HepG2 (cell line): ENCODE data around the gene HMGCS2. TPM values are rescaled to one million over a fixed set of nuclear protein-coding genes. Genes with fewer than 3 reads are reported as not detected.

Experiments
- ATAC-seq: fragments of 200-7000 bp; cut with Tn5 transposase; 3 replicates; pipeline ENCODE4 v1.9.1; 2020; ENCODE audit warnings: mild to moderate bottlenecking, moderate library complexity
- BruUV-seq: library from RNA; stranded (reverse); fragments of 400-500 nt; replicated peaks from 2 replicates; lab custom pipeline; 2021; lab: Mats Ljungman, UMichigan
- CTCF ChIA-PET: fragments of 300-600 bp; formaldehyde crosslinking; extraction: SDS; loops from one replicate; lab custom pipeline; 2021; ENCODE audit warnings: low total read pairs, inconsistent platforms, low intra/inter-chr PET ratio; lab: Yijun Ruan, JAX
- POLR2A ChIA-PET: fragments of 350-600 bp; sonication (Branson Sonifier 250); formaldehyde crosslinking; loops from one replicate; lab custom pipeline; 2020; ENCODE audit warnings: antibody characterized with exemption, inconsistent platforms; lab: Yijun Ruan, JAX
- DNase-seq: peaks from one replicate; pipeline ENCODE4 v3.0.0-alpha.2; 2015; ENCODE audit warnings: low spot score
- FAIRE-seq: peaks from 3 replicates; lab custom pipeline; 2011; peaks lifted over from hg19 to GRCh38; lab: Jason Lieb, UNC
- H2AFZ ChIP-seq: one replicate; pipeline ENCODE4 v1.6.1; 2011; ENCODE audit warnings: low read length, inconsistent platforms
- H3K27ac ChIP-seq: fragments of 300-600 bp; 3 replicates; pipeline ENCODE4 v1.8.0; 2011; ENCODE audit warnings: mixed run types, mild to moderate bottlenecking, mixed read lengths, low read length, inconsistent platforms; ENCODE audit not compliant: insufficient read depth; ENCODE audit errors: extremely low read length
- H3K27me3 ChIP-seq, 2 experiments: fragments of 200-600 bp in 1 of 2; 2 replicates in 1 of 2; 3 replicates in 1 of 2; pipeline versions ENCODE4 v1.6.0 to v1.8.0; 2011; ENCODE audit warnings: low read length in 2 of 2, mild to moderate bottlenecking in 2 of 2, moderate library complexity in 2 of 2, inconsistent platforms in 1 of 2; ENCODE audit not compliant: insufficient read depth in 2 of 2, control insufficient read depth in 1 of 2
- H3K36me3 ChIP-seq, 2 experiments: fragments of 200-600 bp in 1 of 2; replicated peaks in 1 of 2; 2 replicates in 1 of 2; 3 replicates in 1 of 2; pipeline versions ENCODE4 v1.5.1 to v1.8.0; 2011; ENCODE audit warnings: low read length in 2 of 2, inconsistent platforms in 1 of 2; ENCODE audit not compliant: insufficient read depth in 2 of 2, control insufficient read depth in 1 of 2
- H3K4me1 ChIP-seq: 2 replicates; pipeline ENCODE4 v1.5.1; 2012; ENCODE audit warnings: low read length, inconsistent platforms; ENCODE audit not compliant: insufficient read depth
- H3K4me2 ChIP-seq: 2 replicates; pipeline ENCODE4 v1.6.0; 2011; ENCODE audit warnings: low read depth, low read length, inconsistent platforms
- H3K4me3 ChIP-seq, 3 experiments: fragments of 200-600 bp in 1 of 3; sonication (generic), shearing (Covaris generic) in 1 of 3; replicated peaks in 1 of 3; 2 replicates each; pipeline ENCODE4 v1.5.1; 2011 to 2016; ENCODE audit warnings: low read length in 3 of 3, inconsistent platforms in 2 of 3, low read depth in 2 of 3, mild to moderate bottlenecking in 2 of 3, control low read depth in 1 of 3, mixed read lengths in 1 of 3; ENCODE audit not compliant: insufficient read depth in 1 of 3
- H3K79me2 ChIP-seq: one replicate; pipeline ENCODE4 v1.6.1; 2011; ENCODE audit warnings: low read length, inconsistent platforms; ENCODE audit not compliant: insufficient read depth
- H3K9ac ChIP-seq: 2 replicates; pipeline ENCODE4 v1.6.0; 2011; ENCODE audit warnings: mild to moderate bottlenecking, low read depth, low read length, inconsistent platforms; ENCODE audit not compliant: insufficient read depth
- H3K9me3 ChIP-seq: 2 replicates; pipeline ENCODE4 v1.5.1; 2012; ENCODE audit warnings: mild to moderate bottlenecking, low read length
- H4K20me1 ChIP-seq: 2 replicates; pipeline ENCODE4 v1.6.0; 2011; ENCODE audit warnings: inconsistent platforms, mild to moderate bottlenecking, low read length, moderate library complexity; ENCODE audit not compliant: insufficient read depth
- MAFF ChIP-seq: IDR thresholded peaks from 2 replicates; pipeline ENCODE4 v1.6.1; 2011; ENCODE audit warnings: low read depth, low read length, improper control_type of control experiment
- NFKB2 ChIP-seq: sonication (generic); formaldehyde crosslinking; IDR thresholded peaks from 2 replicates; pipeline ENCODE4 v1.4.0; 2020; ENCODE audit warnings: missing genetic modification reagents, borderline replicate concordance
- RBM22 ChIP-seq: fragments of 200-400 bp; formaldehyde crosslinking; optimal IDR thresholded peaks from 2 replicates; pipeline ENCODE3; 2017; ENCODE audit warnings: mild to moderate bottlenecking, low read length, moderate library complexity
- SAFB2 ChIP-seq: sonication (generic); formaldehyde crosslinking; IDR thresholded peaks from 2 replicates; pipeline ENCODE4 v1.5.1; 2020; ENCODE audit warnings: missing genetic modification reagents, low read depth, mild to moderate bottlenecking, borderline replicate concordance
- SALL1 ChIP-seq: sonication (generic); formaldehyde crosslinking; IDR thresholded peaks from 2 replicates; pipeline ENCODE4 v1.8.0; 2022; ENCODE audit warnings: mild to moderate bottlenecking, missing genetic modification reagents
- ZBTB38 ChIP-seq: sonication (generic); formaldehyde crosslinking; IDR thresholded peaks from 2 replicates; pipeline ENCODE4 v1.5.1; 2020; ENCODE audit warnings: mild to moderate bottlenecking, missing genetic modification reagents
- ZNF570 ChIP-seq: sonication (generic); formaldehyde crosslinking; IDR thresholded peaks from 2 replicates; pipeline ENCODE4 v1.4.0; 2020; ENCODE audit warnings: mild to moderate bottlenecking, missing genetic modification reagents, borderline replicate concordance
- ZNF629 ChIP-seq: sonication (generic); formaldehyde crosslinking; conservative IDR thresholded peaks from 2 replicates; pipeline ENCODE4 v1.5.0; 2020; ENCODE audit warnings: missing genetic modification reagents
- ZNF780A ChIP-seq: sonication (generic); formaldehyde crosslinking; IDR thresholded peaks from 2 replicates; pipeline ENCODE4 v1.8.0; 2022; ENCODE audit warnings: mild to moderate bottlenecking, missing genetic modification reagents, moderate library complexity
- WGBS: methylation state at CpG from one replicate; pipeline ENCODE4 v1.1.6; 2017; ENCODE audit warnings: low lambda C conversion rate; 5-methylcytosine and 5-hydroxymethylcytosine counted together
- in situ Hi-C: cut with HindIII; loops from 2 replicates; pipeline ENCODE4 v1.10.0; 2017; ENCODE audit warnings: low pct_unique_long_range_greater_than_20kb; ENCODE audit not compliant: extremely low pct_ligation_motif_present
- intact Hi-C: fragments of 100-400 bp; cut with micrococcal nuclease; formaldehyde crosslinking; loops from one replicate; pipeline ENCODE4 v1.10.0; 2022; ENCODE audit not compliant: unreplicated experiment
- polyA plus RNA-seq, 8 experiments: library from polyadenylated mRNA; depleted of rRNA in 3 of 8; stranded (reverse) in 7 of 8; unstranded in 1 of 8; fragments of >200 nt; fragmentation: Illumina TruSeq in 4 of 8; extraction: Trizol in 4 of 8; gene quantifications; 2 replicates each; pipeline versions ENCODE4 v1.2.1 to v1.2.3, GENCODE V29; 2011 to 2016; ENCODE audit warnings: low read depth in 4 of 8, missing spikeins in 1 of 8, mixed read lengths in 1 of 8; ENCODE audit not compliant: insufficient read depth in 1 of 8
- total RNA-seq, 5 experiments: library from RNA; depleted of rRNA; stranded (reverse); fragments of >200 nt; fragmentation: Illumina TruSeq; extraction: Trizol; gene quantifications; 2 replicates each; pipeline ENCODE4 v1.2.3, GENCODE V29; 2016; ENCODE audit warnings: low read depth in 1 of 5
- TF ChIP-seq, protein P1 (sequence below): IDR thresholded peaks from 2 replicates; pipeline ENCODE4 v1.6.1; 2016; ENCODE audit warnings: mild to moderate bottlenecking
- TF ChIP-seq, protein P2 (sequence below): sonication (generic); formaldehyde crosslinking; IDR thresholded peaks from 2 replicates; pipeline ENCODE4 v1.5.0; 2020; ENCODE audit warnings: mild to moderate bottlenecking, missing genetic modification reagents, moderate library complexity

HMGCS2 gene
- total and polyA plus RNA-seq, 2 of the 13 experiments (the other 11 are each of a cell fraction or from before 2014, with no cell fraction given) = 0.44 to 1.5 TPM

DNA sequence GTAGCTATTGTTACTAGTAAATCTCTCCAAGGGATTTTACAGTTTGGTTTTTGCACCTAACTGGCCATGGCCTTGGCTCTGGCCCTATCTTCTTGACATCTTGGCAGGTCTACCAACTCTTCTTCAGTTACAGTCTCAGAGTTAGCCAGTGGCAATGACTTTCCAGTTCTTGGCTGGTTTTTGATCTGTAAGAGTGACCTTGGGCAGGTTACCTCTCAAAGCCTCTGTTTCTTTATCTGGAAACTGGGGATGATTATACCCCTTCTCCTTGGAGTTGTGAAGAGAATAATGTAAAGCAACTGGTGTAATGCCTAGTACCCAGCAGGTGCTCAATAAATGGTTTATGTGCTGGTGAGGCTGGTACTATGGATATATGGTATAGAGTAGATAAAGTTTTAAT lies 50.3 kb downstream of the HMGCS2 start:
- Histone ChIP-seq H4K20me1 (peaks cover 26% of the 10 kb centered on the region), H3K9ac (no peak overlapping the region), H3K9me3 (no peaks in the 10 kb centered on the region), H3K4me3 (no peak overlapping the region), H3K27me3 (no peaks in the 10 kb centered on the region), H2AFZ (no peak overlapping the region), H3K79me2 (peaks cover 79% of the 10 kb centered on the region), H3K27ac (peak overlapping the region; percentile 21), H3K4me2 (peak overlapping the region; percentile 32), H3K36me3 (peaks cover 18 to 40% of the 10 kb centered on the region in 2 experiments), H3K4me1 (peaks cover 99% of the 10 kb centered on the region)
- ATAC-seq (no peak), FAIRE-seq (no peak), DNase-seq (no peak)
- in situ Hi-C loops = loop anchor here (10.0 kb wide), 1 partner anchor 64 kb away; no protein-coding TSS in a partner anchor
- CTCF ChIA-PET = no interaction called here
- POLR2A ChIA-PET = no interaction called here
- TF ChIP-seq ZNF629 (peak; percentile 63), SAFB2 (CRISPR knock-in tag) (no peak)
- TF ChIP-seq, all 625 proteins: peak for 1
- intact Hi-C loops = no loop called here
- no TSS peak for BruUV-seq

DNA sequence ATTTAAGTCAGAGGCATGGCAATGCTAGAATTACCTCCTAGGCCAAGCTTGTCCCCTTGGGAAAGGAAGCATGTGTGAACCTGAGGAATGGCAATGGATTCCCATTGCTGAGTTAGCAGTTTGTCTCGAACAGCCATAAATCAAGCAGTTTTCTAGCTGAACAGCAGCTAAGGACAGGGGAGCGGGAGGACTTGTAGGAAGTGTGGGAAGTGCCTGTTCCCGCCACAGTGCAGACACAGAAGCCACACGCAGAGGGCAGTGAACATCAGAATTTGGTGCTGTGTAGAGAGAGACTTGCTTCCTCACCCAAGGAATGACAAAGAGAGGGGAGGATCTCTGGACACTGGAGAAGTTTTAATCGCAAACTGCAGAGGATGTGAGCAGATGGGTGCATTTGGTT lies 53.2 kb downstream of the HMGCS2 start:
- Histone ChIP-seq H3K36me3 (peaks cover 2 to 12% of the 10 kb centered on the region in 2 experiments), H3K4me2 (peak overlapping the region; percentile 86), H2AFZ (no peak overlapping the region), H3K4me3 (peak overlapping the region in 1 of 3 experiments; percentile 7; a peak in 2 of 6 replicates), H3K9me3 (no peaks in the 10 kb centered on the region), H4K20me1 (peaks cover 26% of the 10 kb centered on the region), H3K27me3 (no peaks in the 10 kb centered on the region; a peak in 1 of 5 replicates), H3K27ac (peak overlapping the region; percentile 14), H3K79me2 (peaks cover 81% of the 10 kb centered on the region), H3K4me1 (peaks cover 76% of the 10 kb centered on the region), H3K9ac (no peak overlapping the region)
- no TSS peak for BruUV-seq
- intact Hi-C loops (no loop called here), in situ Hi-C loops (loop anchor here (10.0 kb wide), 1 partner anchor 61 kb away; no protein-coding TSS in a partner anchor)
- FAIRE-seq = no peak
- no peak for DNase-seq
- 79% methylated on average over 5 of the region's 5 CpGs for WGBS
- no peak for ATAC-seq
- POLR2A ChIA-PET = interaction anchor here (6.4 kb wide), 1 partner anchor 9 kb away, joined by 88 read pairs; no protein-coding TSS in a partner anchor
- CTCF ChIA-PET = no interaction called here
- peak; percentile 83 for TF ChIP-seq MAFF
- TF ChIP-seq ZNF780A (CRISPR knock-in tag) = 0 out of 2 replicates have a peak, but pooled peaks have one; percentile 30
- no peak for TF ChIP-seq ZNF570 (CRISPR knock-in tag)
- TF ChIP-seq RBM22 = peak; percentile 55
- TF ChIP-seq, protein P1, sequence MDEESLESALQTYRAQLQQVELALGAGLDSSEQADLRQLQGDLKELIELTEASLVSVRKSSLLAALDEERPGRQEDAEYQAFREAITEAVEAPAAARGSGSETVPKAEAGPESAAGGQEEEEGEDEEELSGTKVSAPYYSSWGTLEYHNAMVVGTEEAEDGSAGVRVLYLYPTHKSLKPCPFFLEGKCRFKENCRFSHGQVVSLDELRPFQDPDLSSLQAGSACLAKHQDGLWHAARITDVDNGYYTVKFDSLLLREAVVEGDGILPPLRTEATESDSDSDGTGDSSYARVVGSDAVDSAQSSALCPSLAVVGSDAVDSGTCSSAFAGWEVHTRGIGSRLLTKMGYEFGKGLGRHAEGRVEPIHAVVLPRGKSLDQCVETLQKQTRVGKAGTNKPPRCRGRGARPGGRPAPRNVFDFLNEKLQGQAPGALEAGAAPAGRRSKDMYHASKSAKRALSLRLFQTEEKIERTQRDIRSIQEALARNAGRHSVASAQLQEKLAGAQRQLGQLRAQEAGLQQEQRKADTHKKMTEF (CRISPR knock-in tag) = no peak
- TF ChIP-seq, protein P2, sequence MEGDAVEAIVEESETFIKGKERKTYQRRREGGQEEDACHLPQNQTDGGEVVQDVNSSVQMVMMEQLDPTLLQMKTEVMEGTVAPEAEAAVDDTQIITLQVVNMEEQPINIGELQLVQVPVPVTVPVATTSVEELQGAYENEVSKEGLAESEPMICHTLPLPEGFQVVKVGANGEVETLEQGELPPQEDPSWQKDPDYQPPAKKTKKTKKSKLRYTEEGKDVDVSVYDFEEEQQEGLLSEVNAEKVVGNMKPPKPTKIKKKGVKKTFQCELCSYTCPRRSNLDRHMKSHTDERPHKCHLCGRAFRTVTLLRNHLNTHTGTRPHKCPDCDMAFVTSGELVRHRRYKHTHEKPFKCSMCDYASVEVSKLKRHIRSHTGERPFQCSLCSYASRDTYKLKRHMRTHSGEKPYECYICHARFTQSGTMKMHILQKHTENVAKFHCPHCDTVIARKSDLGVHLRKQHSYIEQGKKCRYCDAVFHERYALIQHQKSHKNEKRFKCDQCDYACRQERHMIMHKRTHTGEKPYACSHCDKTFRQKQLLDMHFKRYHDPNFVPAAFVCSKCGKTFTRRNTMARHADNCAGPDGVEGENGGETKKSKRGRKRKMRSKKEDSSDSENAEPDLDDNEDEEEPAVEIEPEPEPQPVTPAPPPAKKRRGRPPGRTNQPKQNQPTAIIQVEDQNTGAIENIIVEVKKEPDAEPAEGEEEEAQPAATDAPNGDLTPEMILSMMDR (CRISPR knock-in tag) = 0 out of 2 replicates have a peak, but pooled peaks have one; percentile 6
- no peak for TF ChIP-seq NFKB2
- TF ChIP-seq ZBTB38 = peak; percentile 90
- 0 out of 2 replicates have a peak, but pooled peaks have one; percentile 14 for TF ChIP-seq SALL1 (CRISPR knock-in tag)
